Endothelial cell of umbilical vein (primary cell): ENCODE results near the gene BCL2L14. TPM values are rescaled to one million over a fixed set of nuclear protein-coding genes. Genes with fewer than 3 reads are reported as not detected.

ENCODE experiments used
- BruUV-seq: library from RNA; stranded (reverse); fragments of 400-500 nt; replicated peaks from 2 replicates; lab custom pipeline; 2021; lab: Mats Ljungman, UMichigan
- CTCF ChIA-PET: fragments of 300-600, 350-600 bp; sonication (Branson Sonifier 250); formaldehyde crosslinking; loops from one replicate; lab custom pipeline; 2021; ENCODE audit warnings: antibody characterized with exemption, inconsistent platforms; lab: Charles Lee
- POLR2A ChIA-PET: fragments of 300-600, 350-600 bp; sonication (Branson Sonifier 250); formaldehyde crosslinking; loops from one replicate; lab custom pipeline; 2021; ENCODE audit warnings: antibody characterized with exemption, inconsistent platforms; lab: Charles Lee
- DNase-seq: peaks from one replicate; pipeline ENCODE4 v3.0.0-alpha.2; 2011; ENCODE audit warnings: low read depth, low spot score
- FAIRE-seq: peaks from 2 replicates; lab custom pipeline; 2011; peaks lifted over from hg19 to GRCh38; lab: Jason Lieb, UNC
- H2AFZ ChIP-seq: 2 replicates; pipeline ENCODE4 v1.6.0; 2012; ENCODE audit warnings: low read depth, low read length, control low read depth, inconsistent platforms
- H3K27ac ChIP-seq: 2 replicates; pipeline ENCODE4 v1.5.1; 2011; ENCODE audit warnings: low read depth, mild to moderate bottlenecking, control low read depth, low read length, moderate library complexity; ENCODE audit not compliant: insufficient read depth
- H3K27me3 ChIP-seq, 2 experiments: 2 replicates each; pipeline versions ENCODE4 v1.6.0 to v1.6.1; 2011; ENCODE audit warnings: low read length in 2 of 2, mixed read lengths in 1 of 2; ENCODE audit not compliant: control insufficient read depth in 2 of 2, insufficient read depth in 2 of 2
- H3K36me3 ChIP-seq, 2 experiments: 2 replicates in 1 of 2; 3 replicates in 1 of 2; pipeline ENCODE4 v1.5.1; 2011; ENCODE audit warnings: low read length in 2 of 2, mild to moderate bottlenecking in 1 of 2, moderate library complexity in 1 of 2; ENCODE audit not compliant: control insufficient read depth in 2 of 2, insufficient read depth in 2 of 2; ENCODE audit errors: extremely low read depth in 1 of 2
- H3K4me1 ChIP-seq: 3 replicates; pipeline ENCODE4 v1.5.1; 2011; ENCODE audit warnings: mild to moderate bottlenecking, low read length; ENCODE audit not compliant: control insufficient read depth, insufficient read depth; ENCODE audit errors: extremely low read depth
- H3K4me2 ChIP-seq: 2 replicates; pipeline ENCODE4 v1.6.1; 2011; ENCODE audit warnings: low read length, control low read depth, mixed read lengths; ENCODE audit not compliant: insufficient read depth
- H3K4me3 ChIP-seq, 3 experiments: fragments of 200-600 bp in 1 of 3; sonication (generic), shearing (Covaris generic) in 1 of 3; replicated peaks in 1 of 3; 2 replicates each; pipeline ENCODE4 v1.5.1; 2011 to 2016; ENCODE audit warnings: control low read depth in 3 of 3, low read length in 3 of 3, mild to moderate bottlenecking in 2 of 3, inconsistent platforms in 1 of 3, low read depth in 1 of 3, moderate library complexity in 1 of 3; ENCODE audit not compliant: insufficient read depth in 1 of 3
- H3K79me2 ChIP-seq: 2 replicates; pipeline ENCODE4 v1.6.0; 2012; ENCODE audit warnings: low read length, inconsistent platforms; ENCODE audit not compliant: control insufficient read depth, insufficient read depth
- H3K9ac ChIP-seq: replicated peaks from 2 replicates; pipeline ENCODE3; 2011; ENCODE audit warnings: low read length, control low read depth; ENCODE audit not compliant: insufficient read depth; ENCODE audit errors: extremely low read depth
- H3K9me1 ChIP-seq: replicated peaks from 3 replicates; pipeline ENCODE4 v1.6.0; 2011; ENCODE audit warnings: mild to moderate bottlenecking, low read length; ENCODE audit not compliant: control insufficient read depth, insufficient read depth; ENCODE audit errors: extremely low read depth
- H3K9me3 ChIP-seq: replicated peaks from 2 replicates; pipeline ENCODE4 v1.5.1; 2012; ENCODE audit warnings: low read length, inconsistent platforms; ENCODE audit not compliant: control insufficient read depth, insufficient read depth
- H4K20me1 ChIP-seq: replicated peaks from 2 replicates; pipeline ENCODE3; 2011; ENCODE audit warnings: mild to moderate bottlenecking, low read length; ENCODE audit not compliant: control insufficient read depth, insufficient read depth; ENCODE audit errors: extremely low read depth
- CTCF ChIP-seq, 2 donors: IDR thresholded peaks; 1 replicate in 1 of 2; 2 replicates in 1 of 2; pipeline ENCODE4 v1.5.1; 2011; ENCODE audit warnings: low read length in 2 of 2, mild to moderate bottlenecking in 2 of 2, moderate library complexity in 2 of 2, control low read depth in 1 of 2, inconsistent platforms in 1 of 2, low read depth in 1 of 2; ENCODE audit not compliant: insufficient read depth in 1 of 2; ENCODE audit errors: extremely low read depth in 1 of 2
- EZH2 ChIP-seq: IDR thresholded peaks from 2 replicates; pipeline ENCODE4 v1.6.1; 2012; ENCODE audit warnings: borderline replicate concordance, low read depth, mild to moderate bottlenecking, moderate library complexity, low read length, inconsistent platforms; ENCODE audit not compliant: severe bottlenecking
- FOS ChIP-seq: IDR thresholded peaks from 2 replicates; pipeline ENCODE4 v1.6.1; 2011; ENCODE audit warnings: mild to moderate bottlenecking, low read length, moderate library complexity, borderline replicate concordance; ENCODE audit not compliant: insufficient read depth
- GATA2 ChIP-seq: IDR thresholded peaks from 2 replicates; pipeline ENCODE4 v1.7.0; 2011; ENCODE audit warnings: low read depth, mild to moderate bottlenecking, moderate library complexity, mixed read lengths, low read length; ENCODE audit not compliant: insufficient read length, insufficient read depth
- JUN ChIP-seq: IDR thresholded peaks from 2 replicates; pipeline ENCODE4 v1.6.1; 2011; ENCODE audit warnings: borderline replicate concordance, low read depth; ENCODE audit not compliant: insufficient read length, insufficient read depth
- MAX ChIP-seq: IDR thresholded peaks from 2 replicates; pipeline ENCODE4 v1.6.1; 2011; ENCODE audit not compliant: insufficient read depth, insufficient read length
- MYC ChIP-seq: IDR thresholded peaks from one replicate; pipeline ENCODE4 v1.6.1; 2011; ENCODE audit warnings: mild to moderate bottlenecking, low read depth, low read length
- POLR2A ChIP-seq: IDR thresholded peaks from 2 replicates; pipeline ENCODE4 v1.6.1; 2012; ENCODE audit warnings: low read depth, mild to moderate bottlenecking, control low read depth, low read length
- POLR2AphosphoS5 ChIP-seq: IDR thresholded peaks from 2 replicates; pipeline ENCODE4 v1.6.1; 2012; ENCODE audit warnings: low read depth, mild to moderate bottlenecking, control low read depth, low read length, moderate library complexity; ENCODE audit not compliant: insufficient read depth
- dilution Hi-C: fragments of 300-500 bp; cut with MboI; formaldehyde crosslinking; loops from one replicate; pipeline ENCODE4 v1.15.0; 2019; ENCODE audit warnings: low sequenced_read_pairs; ENCODE audit not compliant: extremely low pct_ligation_motif_present
- intact Hi-C: fragments of 100-400 bp; cut with micrococcal nuclease; formaldehyde crosslinking; loops from one replicate; pipeline ENCODE4 v1.10.0; 2022
- polyA plus RNA-seq, 4 experiments: library from polyadenylated mRNA; depleted of rRNA in 3 of 4; stranded (reverse) in 3 of 4; unstranded in 1 of 4; fragments of >200 nt; gene quantifications; 2 replicates each; pipeline versions ENCODE4 v1.2.1 to v1.2.3, GENCODE V29; 2011 to 2012; ENCODE audit warnings: missing spikeins in 1 of 4
- total RNA-seq: library from RNA; stranded (reverse); gene quantifications from 2 replicates; pipeline ENCODE4 v1.2.3, GENCODE V29; 2021

Gene BCL2L14
- total and polyA plus RNA-seq, 2 donors (not counting 3 experiments of a cell fraction or from before 2014, with no cell fraction given), result not detected

- DNase-seq, result no peak
- Histone ChIP-seq H3K9me3 (no peaks in the 10 kb centered on the region), H4K20me1 (no peaks in the 10 kb centered on the region), H3K27me3 (peaks cover 12 to 17% of the 10 kb centered on the region in 2 experiments), H3K4me3 (no peak overlapping the region), H3K9me1 (no peaks in the 10 kb centered on the region), H2AFZ (no peak overlapping the region), H3K9ac (no peak overlapping the region), H3K4me2 (no peak overlapping the region), H3K36me3 (no peaks in the 10 kb centered on the region), H3K79me2 (no peaks in the 10 kb centered on the region), H3K4me1 (no peaks in the 10 kb centered on the region), H3K27ac (no peak overlapping the region)
- no peak for FAIRE-seq
- POLR2A ChIA-PET, result no interaction called here
- CTCF ChIA-PET, result no interaction called here
- dilution Hi-C loops, result no loop called here
- no TSS peak for BruUV-seq
- intact Hi-C loops, result no loop called here
- no peak for TF ChIP-seq MAX
- no peak for TF ChIP-seq POLR2A
- no peak for TF ChIP-seq EZH2
- no peak for TF ChIP-seq GATA2
- no peak for TF ChIP-seq JUN
- no peak for TF ChIP-seq CTCF (IDR thresholded peaks at IDR 0.05; ENCODE audit: extremely low read depth in 1 of 2, insufficient read depth in 1 of 2, low read depth in 1 of 2, low read length in 2 of 2)
- no peak for TF ChIP-seq POLR2AphosphoS5
- no peak for TF ChIP-seq FOS
- no peak for TF ChIP-seq MYC
Observed at GRCh38 chr12:12068751-12069150, 2.0 kb upstream of the BCL2L14 start.
